H1 (cell line): Measurements from ENCODE around the gene CCDC78. TPM values are rescaled to one million over a fixed set of nuclear protein-coding genes. Genes with fewer than 3 reads are reported as not detected.
A peak's percentile ranks its signal among the peaks of the same experiment; 100 is the strongest.

Experiments
- CTCF ChIA-PET: fragments of 300-600 bp; sonication (Branson Sonifier 250); formaldehyde crosslinking; loops from one replicate; lab custom pipeline; 2021; ENCODE audit not compliant: partially characterized antibody; lab: Charles Lee
- POLR2A ChIA-PET: fragments of 300-600 bp; sonication (Branson Sonifier 250); formaldehyde crosslinking; loops from one replicate; lab custom pipeline; 2021; ENCODE audit warnings: inconsistent platforms; ENCODE audit not compliant: partially characterized antibody; lab: Charles Lee
- DNase-seq, 2 experiments: peaks; one replicate each; pipeline versions ENCODE4 v3.0.0 to v3.0.0-alpha.2; 2010 to 2022; ENCODE audit warnings: low spot score in 2 of 2, low read depth in 1 of 2, mixed read lengths in 1 of 2
- FAIRE-seq: peaks from 2 replicates; lab custom pipeline; 2011; peaks lifted over from hg19 to GRCh38; lab: Jason Lieb, UNC
- H2AFZ ChIP-seq: 2 replicates; pipeline ENCODE4 v1.8.1; 2012; ENCODE audit warnings: low read length, inconsistent platforms
- H2AK5ac ChIP-seq: 2 replicates; pipeline ENCODE4 v1.6.1; 2013; ENCODE audit warnings: low read depth, low read length
- H2BK120ac ChIP-seq: replicated peaks from 2 replicates; pipeline ENCODE3; 2013; ENCODE audit warnings: low read depth, low read length, inconsistent platforms
- H2BK12ac ChIP-seq: 2 replicates; pipeline ENCODE4 v1.6.1; 2013; ENCODE audit warnings: low read depth, low read length
- H2BK15ac ChIP-seq: 2 replicates; pipeline ENCODE4 v1.6.1; 2013; ENCODE audit warnings: low read length
- H2BK20ac ChIP-seq: 2 replicates; pipeline ENCODE4 v1.6.1; 2013; ENCODE audit warnings: low read length
- H2BK5ac ChIP-seq: 2 replicates; pipeline ENCODE4 v1.6.1; 2013; ENCODE audit warnings: low read depth, low read length
- H3K14ac ChIP-seq: 2 replicates; pipeline ENCODE4 v1.6.1; 2013; ENCODE audit warnings: inconsistent platforms; ENCODE audit not compliant: insufficient read length
- H3K18ac ChIP-seq: 2 replicates; pipeline ENCODE4 v1.6.1; 2013; ENCODE audit warnings: low read length; ENCODE audit errors: extremely low read depth
- H3K23ac ChIP-seq: 2 replicates; pipeline ENCODE4 v1.6.1; 2013; ENCODE audit warnings: inconsistent platforms; ENCODE audit not compliant: insufficient read length
- H3K23me2 ChIP-seq: 2 replicates; pipeline ENCODE4 v1.6.1; 2013; ENCODE audit warnings: low read depth, low read length
- H3K27ac ChIP-seq: 2 replicates; pipeline ENCODE4 v1.6.1; 2011; ENCODE audit warnings: low read depth, low read length, inconsistent platforms
- H3K27me3 ChIP-seq, 4 experiments: replicated peaks in 1 of 4; 1 replicate in 1 of 4; 2 replicates in 3 of 4; pipeline versions ENCODE4 v1.6.1 to v1.8.1; 2011 to 2013; ENCODE audit warnings: low read length in 3 of 4, mild to moderate bottlenecking in 3 of 4, inconsistent platforms in 2 of 4, mixed read lengths in 2 of 4, moderate library complexity in 1 of 4; ENCODE audit not compliant: control insufficient read depth in 3 of 4, insufficient read depth in 3 of 4; ENCODE audit errors: extremely low read depth in 1 of 4
- H3K36me3 ChIP-seq, 4 experiments: 2 replicates each; pipeline versions ENCODE4 v1.6.1 to v1.8.1; 2011 to 2013; ENCODE audit warnings: mild to moderate bottlenecking in 4 of 4, low read length in 3 of 4, moderate library complexity in 2 of 4, control low read depth in 1 of 4, inconsistent platforms in 1 of 4; ENCODE audit not compliant: insufficient read depth in 4 of 4, control insufficient read depth in 2 of 4
- H3K4ac ChIP-seq: replicated peaks from 2 replicates; pipeline ENCODE3; 2013; ENCODE audit warnings: low read length, low read depth, mixed read lengths, inconsistent platforms; ENCODE audit not compliant: insufficient read length
- H3K4me1 ChIP-seq, 4 experiments: replicated peaks in 1 of 4; 1 replicate in 1 of 4; 2 replicates in 3 of 4; pipeline versions ENCODE4 v1.6.1 to v1.8.1; 2011 to 2013; ENCODE audit warnings: low read length in 3 of 4, inconsistent platforms in 2 of 4, mixed read lengths in 1 of 4; ENCODE audit not compliant: insufficient read depth in 4 of 4, control insufficient read depth in 3 of 4
- H3K4me2 ChIP-seq, 2 experiments: 2 replicates each; pipeline versions ENCODE4 v1.6.1 to v1.8.1; 2011 to 2013; ENCODE audit warnings: low read depth in 2 of 2, low read length in 2 of 2, control low read depth in 1 of 2, inconsistent platforms in 1 of 2, mild to moderate bottlenecking in 1 of 2; ENCODE audit not compliant: insufficient read depth in 1 of 2
- H3K4me3 ChIP-seq, 4 experiments: fragments of 200-600, 300-600 bp in 1 of 4; sonication (generic), shearing (Covaris generic), sonication (Bioruptor Twin) in 1 of 4; 2 replicates each; pipeline versions ENCODE4 v1.5.1 to v1.8.1; 2011 to 2016; ENCODE audit warnings: low read length in 4 of 4, low read depth in 3 of 4, control low read depth in 2 of 4, inconsistent platforms in 2 of 4, mild to moderate bottlenecking in 2 of 4, mixed read lengths in 1 of 4, moderate library complexity in 1 of 4; ENCODE audit not compliant: insufficient read depth in 2 of 4; ENCODE audit errors: extremely low read depth in 1 of 4
- H3K56ac ChIP-seq: replicated peaks from 2 replicates; pipeline ENCODE3; 2013; ENCODE audit warnings: low read depth, mild to moderate bottlenecking, mixed read lengths, low read length, inconsistent platforms; ENCODE audit not compliant: insufficient read length
- H3K79me1 ChIP-seq: 2 replicates; pipeline ENCODE4 v1.6.1; 2013; ENCODE audit warnings: low read depth, low read length, control low read depth
- H3K79me2 ChIP-seq, 2 experiments: 2 replicates each; pipeline versions ENCODE4 v1.6.1 to v1.8.1; 2012 to 2013; ENCODE audit warnings: low read length in 2 of 2, mild to moderate bottlenecking in 2 of 2, inconsistent platforms in 1 of 2; ENCODE audit not compliant: insufficient read depth in 2 of 2, control insufficient read depth in 1 of 2
- H3K9ac ChIP-seq, 4 experiments: replicated peaks in 1 of 4; 1 replicate in 1 of 4; 2 replicates in 3 of 4; pipeline versions ENCODE4 v1.6.1 to v1.8.1; 2011 to 2013; ENCODE audit warnings: low read depth in 3 of 4, low read length in 3 of 4, control low read depth in 2 of 4, mild to moderate bottlenecking in 2 of 4, moderate library complexity in 2 of 4, inconsistent platforms in 1 of 4; ENCODE audit errors: extremely low read depth in 1 of 4
- H3K9me3 ChIP-seq, 2 experiments: 2 replicates each; pipeline versions ENCODE4 v1.6.1 to v1.8.1; 2012 to 2013; ENCODE audit warnings: mild to moderate bottlenecking in 2 of 2, moderate library complexity in 2 of 2, control low read depth in 1 of 2, inconsistent platforms in 1 of 2, low read depth in 1 of 2, low read length in 1 of 2, mixed read lengths in 1 of 2; ENCODE audit not compliant: insufficient read depth in 2 of 2
- H4K20me1 ChIP-seq, 2 experiments: replicated peaks in 1 of 2; 2 replicates each; pipeline versions ENCODE3 to v1.8.1; 2011 to 2013; ENCODE audit warnings: inconsistent platforms in 2 of 2, low read length in 2 of 2, mild to moderate bottlenecking in 1 of 2; ENCODE audit not compliant: insufficient read depth in 2 of 2, control insufficient read depth in 1 of 2
- H4K5ac ChIP-seq: 2 replicates; pipeline ENCODE4 v1.6.1; 2013; ENCODE audit warnings: low read length, low read depth, mixed read lengths, inconsistent platforms; ENCODE audit not compliant: insufficient read length
- H4K8ac ChIP-seq: 2 replicates; pipeline ENCODE4 v1.8.0; 2013; ENCODE audit warnings: mild to moderate bottlenecking, moderate library complexity, low read length, inconsistent platforms; ENCODE audit not compliant: insufficient read depth; ENCODE audit errors: extremely low read depth
- H4K91ac ChIP-seq: replicated peaks from 2 replicates; pipeline ENCODE3; 2013; ENCODE audit warnings: low read length, mixed read lengths, inconsistent platforms; ENCODE audit not compliant: insufficient read length
- ASH2L ChIP-seq: fragments of 200-600, 300-600 bp; sonication (generic); IDR thresholded peaks from one replicate; pipeline ENCODE4 v1.7.1; 2017; ENCODE audit warnings: low read length
- CBX5 ChIP-seq: fragments of 300-800, 300-1000 bp; sonication (generic); IDR thresholded peaks from 2 replicates; pipeline ENCODE4 v1.7.1; 2016; ENCODE audit warnings: antibody characterized with exemption, low read length, low read depth
- GTF2F1 ChIP-seq: IDR thresholded peaks from 2 replicates; pipeline ENCODE4 v1.6.1; 2012; ENCODE audit warnings: low read depth, low read length, improper control_type of control experiment, borderline replicate concordance
- HDAC6 ChIP-seq: IDR thresholded peaks from one replicate; pipeline ENCODE4 v1.7.1; 2012; ENCODE audit warnings: low read depth, mild to moderate bottlenecking, inconsistent platforms, low read length, moderate library complexity
- JUN ChIP-seq: IDR thresholded peaks from 2 replicates; pipeline ENCODE4 v1.6.1; 2011; ENCODE audit warnings: low read depth, mild to moderate bottlenecking, improper control_type of control experiment, low read length
- MAFK ChIP-seq: IDR thresholded peaks from 2 replicates; pipeline ENCODE4 v1.6.1; 2012; ENCODE audit warnings: low read depth, mild to moderate bottlenecking, improper control_type of control experiment, low read length
- NANOG ChIP-seq: IDR thresholded peaks from 2 replicates; pipeline ENCODE4 v1.6.1; 2011; ENCODE audit warnings: low read length, low read depth, mild to moderate bottlenecking, inconsistent platforms; ENCODE audit not compliant: insufficient read depth, poor library complexity, severe bottlenecking
- SIRT6 ChIP-seq: IDR thresholded peaks from one replicate; pipeline ENCODE4 v1.7.1; 2012; ENCODE audit warnings: low read length, inconsistent platforms
- SP4 ChIP-seq: IDR thresholded peaks from 2 replicates; pipeline ENCODE4 v1.6.1; 2012; ENCODE audit warnings: low read length, inconsistent platforms
- SRF ChIP-seq: IDR thresholded peaks from 2 replicates; pipeline ENCODE4 v1.6.1; 2011; ENCODE audit warnings: mild to moderate bottlenecking, low read depth, low read length, moderate library complexity
- SUZ12 ChIP-seq: fragments of 200-600 bp; sonication (generic); IDR thresholded peaks from 2 replicates; pipeline ENCODE4 v1.6.1; 2012; ENCODE audit warnings: mild to moderate bottlenecking, inconsistent platforms, low read length, moderate library complexity, mixed read lengths
- TEAD4 ChIP-seq: IDR thresholded peaks from 2 replicates; pipeline ENCODE4 v1.6.1; 2012; ENCODE audit warnings: low read depth, low read length, inconsistent platforms, mixed read lengths
- WGBS, 2 experiments: shearing (Covaris generic) in 1 of 2; methylation state at CpG; one replicate each; pipeline versions ENCODE4 v1.1.6 to v1.1.7; 2013 to 2015; ENCODE audit warnings: low lambda C conversion rate in 2 of 2, mixed read lengths in 2 of 2, inconsistent platforms in 1 of 2, low coverage in 1 of 2, missing lambda C conversion rate in 1 of 2; ENCODE audit not compliant: insufficient replicate concordance in 2 of 2, insufficient coverage in 1 of 2, insufficient read length in 1 of 2; ENCODE audit errors: extremely low coverage in 1 of 2, missing lambda C conversion rate in 1 of 2; 5-methylcytosine and 5-hydroxymethylcytosine counted together
- polyA plus RNA-seq, 7 experiments: library from polyadenylated mRNA; depleted of rRNA in 3 of 7; stranded (reverse) in 5 of 7; unstranded in 2 of 7; fragments of >200 nt in 5 of 7; fragments of 200-250 nt in 2 of 7; gene quantifications; 1 replicate in 5 of 7; 2 replicates in 1 of 7; 4 replicates in 1 of 7; pipeline versions ENCODE4 v1.2.1 to v1.2.3, GENCODE V29; 2011 to 2013; ENCODE audit warnings: missing spikeins in 2 of 7, mixed read lengths in 2 of 7
- total RNA-seq: library from RNA; stranded (reverse); fragmentation: NEBNext Ultra II Directional; extraction: Animal tissue kit (Norgen Biotek cat#: 25700); gene quantifications from 2 replicates; pipeline ENCODE4 v1.2.1, GENCODE V29; 2021

Gene CCDC78
- total and polyA plus RNA-seq, 2 of the 8 experiments (the other 6 are each of a cell fraction or from before 2014, with no cell fraction given), result 7.1 to 8.5 TPM

GRCh38 chr16:718389-718788, 7.9 kb downstream of the CCDC78 start:
- no peak overlapping the region for H2BK5ac ChIP-seq
- H2BK20ac ChIP-seq, result no peak overlapping the region
- H3K9me3 ChIP-seq, result no peaks in the 10 kb centered on the region; a peak in 1 of 4 replicates
- peaks cover 19% of the 10 kb centered on the region; the same call in 1 of the 2 replicates for H3K23me2 ChIP-seq
- no peak overlapping the region for H2BK12ac ChIP-seq
- no peak overlapping the region for H4K91ac ChIP-seq
- no peak overlapping the region for H3K23ac ChIP-seq
- CTCF ChIA-PET, result interaction anchor here (32.4 to 35.8 kb wide), 3 partner anchors 1 to 66 kb away, joined by 424 to 977 read pairs (median 977); partner anchors contain the start of genes ANTKMT, CCDC78, CHTF18 and CIAO3
- no peak overlapping the region for H4K5ac ChIP-seq
- no peak overlapping the region for H3K14ac ChIP-seq
- no peak overlapping the region for H2BK120ac ChIP-seq
- no peak overlapping the region; the same call in 1 of the 2 replicates for H3K27ac ChIP-seq
- peaks cover 6 to 18% of the 10 kb centered on the region in 2 experiments for H4K20me1 ChIP-seq
- H3K4me2 ChIP-seq, result no peak overlapping the region
- no peak overlapping the region for H3K56ac ChIP-seq
- 86% methylated on average over 9 of the region's 9 CpGs; no CpG with 5 or more reads in 1 of the 2 experiments for WGBS, 2 experiments
- H3K18ac ChIP-seq, result no peak overlapping the region
- H2AK5ac ChIP-seq, result no peak overlapping the region
- peaks cover 0 to 6% (median 0%) of the 10 kb centered on the region in 4 experiments; a peak in 1 of 8 replicates for H3K36me3 ChIP-seq
- no peaks in the 10 kb centered on the region for H3K79me1 ChIP-seq
- peaks cover 0 to 29% (median 19%) of the 10 kb centered on the region in 4 experiments; a peak in 5 of 7 replicates for H3K4me1 ChIP-seq
- no peaks in the 10 kb centered on the region for H3K79me2 ChIP-seq
- no peak overlapping the region for H3K4me3 ChIP-seq
- no peak overlapping the region; the same call in 1 of the 2 replicates for H2BK15ac ChIP-seq
- peak overlapping the region; percentile 35; the same call in 1 of the 2 replicates for H4K8ac ChIP-seq
- H2AFZ ChIP-seq, result no peak overlapping the region
- H3K4ac ChIP-seq, result no peak overlapping the region
- no peak overlapping the region for H3K9ac ChIP-seq
- H3K27me3 ChIP-seq, result peaks cover 0 to 41% (median 24%) of the 10 kb centered on the region in 4 experiments; a peak in 6 of 7 replicates
- POLR2A ChIA-PET, result interaction anchor here (1.1 to 23.0 kb wide), 4 partner anchors 2 to 83 kb away, joined by 5 to 353 read pairs (median 204); partner anchors contain the start of genes ANTKMT, CCDC78, CIAO3 and GNG13
- DNase-seq, result no peak
- FAIRE-seq, result no peak
- no peak for TF ChIP-seq SUZ12
- TF ChIP-seq MAFK, result no peak
- TF ChIP-seq TEAD4, result no peak
- TF ChIP-seq GTF2F1, result no peak
- no peak for TF ChIP-seq SIRT6
- no peak for TF ChIP-seq CBX5
- no peak for TF ChIP-seq JUN
- TF ChIP-seq NANOG, result no peak
- no peak for TF ChIP-seq HDAC6
- no peak for TF ChIP-seq ASH2L
- TF ChIP-seq SP4, result no peak
- TF ChIP-seq SRF, result no peak
